Subcutaneous abdominal adipose tissue (tissue), 5 donors: ENCODE measurements around the gene CD72.

Experiments used
- H3K27ac ChIP-seq: one replicate; pipeline ENCODE4 v1.7.0; 2013; ENCODE audit warnings: low read depth, mild to moderate bottlenecking, inconsistent platforms, low read length, moderate library complexity
- H3K27me3 ChIP-seq, 5 donors: one replicate each; pipeline ENCODE4 v1.7.0; 2013; ENCODE audit warnings: low read length in 5 of 5, inconsistent platforms in 1 of 5; ENCODE audit not compliant: control insufficient read depth in 5 of 5, insufficient read depth in 4 of 5
- H3K36me3 ChIP-seq, 5 donors: one replicate each; pipeline ENCODE4 v1.7.0; 2013; ENCODE audit warnings: low read length in 5 of 5; ENCODE audit not compliant: control insufficient read depth in 5 of 5, insufficient read depth in 5 of 5
- H3K4me1 ChIP-seq, 5 donors: one replicate each; pipeline ENCODE4 v1.7.0; 2013; ENCODE audit warnings: low read length in 5 of 5, mild to moderate bottlenecking in 3 of 5, moderate library complexity in 1 of 5; ENCODE audit not compliant: control insufficient read depth in 5 of 5, insufficient read depth in 5 of 5
- H3K4me3 ChIP-seq, 5 donors: one replicate each; pipeline ENCODE4 v1.7.0; 2013; ENCODE audit warnings: low read length in 5 of 5, low read depth in 1 of 5
- H3K9ac ChIP-seq, 5 donors: one replicate each; pipeline ENCODE4 v1.7.0; 2013; ENCODE audit warnings: low read length in 5 of 5, mild to moderate bottlenecking in 4 of 5, moderate library complexity in 3 of 5
- H3K9me3 ChIP-seq, 5 donors: one replicate each; pipeline ENCODE4 v1.7.0; 2013; ENCODE audit warnings: low read length in 5 of 5; ENCODE audit not compliant: control insufficient read depth in 5 of 5
- donor health status: healthy.
- donor health status: healthy.
- donor health status: healthy.
- donor health status: healthy.
- donor health status: healthy.

Gene CD72

DNA sequence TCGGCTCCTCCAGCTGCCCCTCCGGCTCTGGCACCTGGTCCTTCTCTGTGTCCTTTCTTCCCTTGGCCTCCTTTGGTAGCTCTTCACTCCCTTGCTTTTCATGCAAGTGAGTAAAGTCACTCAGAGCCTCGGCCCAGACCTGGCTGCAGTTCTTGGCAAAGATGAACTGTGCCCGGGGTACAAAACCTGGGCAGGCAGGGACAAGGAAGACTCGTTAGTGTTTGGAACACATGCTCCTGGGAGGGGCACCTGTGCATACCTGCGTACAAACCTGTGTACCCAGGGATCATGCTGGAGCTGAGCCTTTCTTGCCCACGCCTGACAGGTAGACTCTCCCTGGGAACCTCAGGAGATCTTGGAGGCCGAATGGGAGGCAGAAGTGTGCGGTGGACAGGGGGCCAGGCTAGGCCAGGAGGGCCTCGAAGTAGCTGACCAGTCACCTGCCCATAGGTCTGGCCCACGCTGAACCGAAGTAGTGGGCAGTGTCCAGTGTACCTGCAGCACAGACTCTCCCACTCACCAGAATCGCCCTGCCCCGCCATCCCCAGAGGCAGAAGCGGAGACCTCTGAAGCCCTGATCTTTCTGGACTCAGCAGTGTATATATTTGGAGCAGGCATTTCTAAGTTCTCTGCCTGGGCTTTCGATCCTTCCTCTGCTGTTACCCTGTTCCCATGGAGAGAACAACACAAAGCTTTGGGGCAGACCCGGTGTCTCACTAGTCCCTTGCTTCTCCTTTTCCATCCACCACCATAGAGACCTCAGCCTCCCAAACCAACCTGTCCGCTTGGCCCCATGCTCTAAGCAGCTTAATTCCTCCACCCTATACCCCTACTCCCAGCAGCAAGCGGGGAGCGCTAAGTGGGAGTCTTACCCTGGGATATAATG is 55.1 kb downstream of the CD72 start:
- Histone ChIP-seq H3K9ac (peak overlapping the region in 3 of 5 donors; percentile 60 to 68 (median 64)), H3K9me3 (no peaks in the 10 kb centered on the region), H3K36me3 (peaks cover 0 to 40% (median 34%) of the 10 kb centered on the region in 5 donors), H3K27me3 (no peaks in the 10 kb centered on the region), H3K4me1 (peaks cover 4 to 56% (median 43%) of the 10 kb centered on the region in 5 donors), H3K4me3 (peak overlapping the region in 4 of 5 donors; percentile 24 to 62 (median 60)), H3K27ac (peak overlapping the region; percentile 71)

DNA sequence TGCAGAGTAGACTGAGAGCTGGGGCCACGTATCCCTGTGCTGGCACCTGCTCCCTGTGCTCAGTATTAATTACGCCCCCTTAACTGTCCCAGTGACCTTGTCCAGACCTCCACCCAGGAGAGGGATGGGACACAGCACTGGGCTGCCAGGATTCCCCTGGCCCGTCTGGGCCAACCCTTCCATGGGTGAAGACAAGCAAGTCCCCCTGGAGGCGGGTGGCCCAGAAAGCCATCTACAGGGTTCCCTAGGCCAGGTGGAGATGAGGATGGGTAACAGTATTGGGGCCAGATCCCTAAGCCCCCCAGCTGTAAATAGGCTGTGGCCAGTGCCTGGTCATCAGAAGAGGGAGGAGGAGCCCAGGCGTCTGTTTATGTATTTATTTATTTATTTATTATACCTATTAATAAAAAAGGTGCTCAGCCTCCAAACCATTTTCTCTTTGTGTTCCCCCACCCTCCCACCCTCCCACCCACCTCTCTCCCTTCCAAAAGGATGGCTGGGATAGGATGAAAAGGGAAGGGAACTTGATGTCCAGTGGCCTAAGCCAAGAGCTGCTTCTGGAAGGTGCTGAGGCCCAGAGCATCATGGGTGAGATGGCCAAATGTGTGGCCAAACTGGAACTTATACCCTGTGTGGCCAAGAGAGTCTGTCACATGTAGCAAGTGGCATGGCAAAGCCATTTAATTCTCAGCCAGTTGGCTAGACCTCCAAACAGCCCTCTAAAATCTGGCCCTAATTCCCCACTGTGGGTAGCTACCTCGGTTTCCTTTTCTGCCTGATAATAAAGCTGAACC is 56.5 kb downstream of the CD72 start:
- H3K27me3 ChIP-seq = no peaks in the 10 kb centered on the region
- H3K4me1 ChIP-seq = peaks cover 4 to 56% (median 43%) of the 10 kb centered on the region in 5 donors
- H3K9ac ChIP-seq = no peak overlapping the region
- no peak overlapping the region for H3K27ac ChIP-seq
- H3K36me3 ChIP-seq = peaks cover 0 to 55% (median 49%) of the 10 kb centered on the region in 5 donors
- no peak overlapping the region for H3K4me3 ChIP-seq
- no peaks in the 10 kb centered on the region for H3K9me3 ChIP-seq

DNA sequence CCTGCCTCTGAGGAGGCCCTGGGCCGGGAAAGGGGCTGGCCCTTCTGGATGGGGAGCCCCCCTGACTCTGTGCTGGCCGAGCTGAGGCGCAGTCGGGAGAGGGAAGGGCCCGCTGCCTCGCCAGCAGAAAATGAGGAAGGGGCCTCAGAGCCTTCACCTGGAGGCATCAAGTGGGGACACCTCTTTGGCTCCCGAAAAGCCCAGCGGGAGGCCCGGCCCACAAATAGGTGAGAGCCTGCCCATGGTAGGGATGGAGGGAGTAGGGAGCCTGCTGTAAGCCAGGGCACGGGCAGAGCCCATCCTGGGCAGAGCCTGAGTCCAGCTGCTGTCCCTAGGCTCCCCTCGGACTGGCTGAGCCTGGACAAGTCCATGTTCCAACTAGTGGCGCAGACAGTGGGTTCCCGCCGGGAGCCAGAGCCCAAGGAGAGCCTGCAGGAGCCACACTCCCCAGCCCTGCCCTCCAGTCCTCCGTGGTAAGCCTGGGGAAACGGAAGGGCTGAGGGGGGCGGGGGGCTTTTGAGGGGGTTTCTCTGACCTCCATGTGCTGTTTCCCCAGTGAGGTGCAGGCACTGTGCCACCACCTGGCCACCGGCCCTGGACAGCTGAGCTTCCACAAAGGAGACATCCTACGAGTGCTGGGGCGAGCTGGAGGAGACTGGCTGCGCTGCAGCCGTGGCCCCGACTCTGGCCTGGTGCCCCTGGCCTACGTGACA is 57.4 kb downstream of the CD72 start:
- Histone ChIP-seq H3K9me3 (no peaks in the 10 kb centered on the region), H3K9ac (peak overlapping the region in 1 of 5 donors; percentile 41), H3K27me3 (no peaks in the 10 kb centered on the region), H3K27ac (no peak overlapping the region), H3K36me3 (peaks cover 0 to 64% (median 57%) of the 10 kb centered on the region in 5 donors), H3K4me1 (peaks cover 2 to 56% (median 43%) of the 10 kb centered on the region in 5 donors), H3K4me3 (no peak overlapping the region)
